GM12878 (cell line): ENCODE results near the gene ETV6. TPM values are rescaled to one million over a fixed set of nuclear protein-coding genes. Genes with fewer than 3 reads are reported as not detected.

Experiments
- FOXM1 ChIP-seq: IDR thresholded peaks from 2 replicates; pipeline ENCODE4 v1.6.1; 2012; ENCODE audit warnings: low read depth, mild to moderate bottlenecking, inconsistent platforms, low read length, moderate library complexity
- HDAC6 ChIP-seq: fragments of 200-600 bp; sonication (generic); IDR thresholded peaks from one replicate; pipeline ENCODE4 v1.8.0; 2017; ENCODE audit warnings: antibody characterized with exemption; ENCODE audit not compliant: unreplicated experiment
- MEF2B ChIP-seq: fragments of 450-650 bp; IDR thresholded peaks from 2 replicates; pipeline ENCODE4 v1.6.1; 2018; ENCODE audit warnings: mild to moderate bottlenecking, moderate library complexity; ENCODE audit not compliant: partially characterized antibody, poor library complexity, severe bottlenecking
- NR2C2 ChIP-seq: IDR thresholded peaks from 2 replicates; pipeline ENCODE4 v1.6.1; 2011; ENCODE audit warnings: borderline replicate concordance, low read depth; ENCODE audit not compliant: control insufficient read depth, insufficient read length
- ZNF274 ChIP-seq: IDR thresholded peaks from one replicate; pipeline ENCODE4 v1.8.0; 2011; ENCODE audit not compliant: insufficient read length, insufficient read depth
- polyA plus RNA-seq, 11 experiments: library from polyadenylated mRNA; depleted of rRNA in 4 of 11; unstranded in 6 of 11; stranded (reverse) in 5 of 11; fragments of >200 nt; fragmentation: Nextera tagmentation in 4 of 11; fragmentation: Illumina TruSeq in 1 of 11; extraction: Ambion mirVana in 4 of 11; extraction: Trizol in 1 of 11; gene quantifications; 1 replicate in 1 of 11; 2 replicates in 10 of 11; pipeline versions ENCODE4 v1.2.1 to v1.2.3, GENCODE V29; 2011 to 2016; ENCODE audit warnings: inconsistent platforms in 2 of 11, missing spikeins in 2 of 11, low read depth in 1 of 11
- total RNA-seq, 4 experiments: library from RNA; depleted of rRNA in 3 of 4; stranded (reverse); fragments of >200 nt in 3 of 4; fragmentation: Illumina TruSeq in 1 of 4; extraction: Trizol in 1 of 4; gene quantifications; 2 replicates each; pipeline versions ENCODE4 v1.2.1 to v1.2.3, GENCODE V29; 2013 to 2021
- TF ChIP-seq, protein P1 (sequence below): IDR thresholded peaks from 2 replicates; pipeline ENCODE4 v1.6.1; 2012; ENCODE audit warnings: improper control_type of control experiment, low read depth, low read length; ENCODE audit not compliant: insufficient replicate concordance

ETV6 gene
- total and polyA plus RNA-seq, 10 of the 15 experiments (the other 5 are each of a cell fraction or from before 2014, with no cell fraction given) = 6.6 to 74.8 (median 24.6) TPM

DNA sequence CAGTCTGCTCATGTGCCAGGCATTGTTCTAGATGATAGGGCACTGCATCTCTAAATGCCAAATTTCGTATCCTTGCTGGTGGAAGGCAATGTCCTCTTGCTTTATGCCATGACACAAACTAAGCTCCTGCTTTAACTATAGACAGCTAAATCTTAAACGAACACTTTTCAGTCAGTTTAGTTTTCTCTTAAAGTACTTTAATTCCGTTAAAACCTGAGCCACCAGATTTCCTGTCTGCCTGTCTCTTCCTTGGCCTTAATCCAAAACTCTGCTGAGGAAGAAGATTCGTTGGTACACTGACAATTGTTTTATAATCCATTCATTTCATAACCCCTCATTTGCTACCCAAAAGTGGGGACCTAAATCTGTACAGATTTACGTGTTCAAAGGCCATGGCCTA is 226.8 kb downstream of the ETV6 start (continued):
- TF ChIP-seq, protein P1, sequence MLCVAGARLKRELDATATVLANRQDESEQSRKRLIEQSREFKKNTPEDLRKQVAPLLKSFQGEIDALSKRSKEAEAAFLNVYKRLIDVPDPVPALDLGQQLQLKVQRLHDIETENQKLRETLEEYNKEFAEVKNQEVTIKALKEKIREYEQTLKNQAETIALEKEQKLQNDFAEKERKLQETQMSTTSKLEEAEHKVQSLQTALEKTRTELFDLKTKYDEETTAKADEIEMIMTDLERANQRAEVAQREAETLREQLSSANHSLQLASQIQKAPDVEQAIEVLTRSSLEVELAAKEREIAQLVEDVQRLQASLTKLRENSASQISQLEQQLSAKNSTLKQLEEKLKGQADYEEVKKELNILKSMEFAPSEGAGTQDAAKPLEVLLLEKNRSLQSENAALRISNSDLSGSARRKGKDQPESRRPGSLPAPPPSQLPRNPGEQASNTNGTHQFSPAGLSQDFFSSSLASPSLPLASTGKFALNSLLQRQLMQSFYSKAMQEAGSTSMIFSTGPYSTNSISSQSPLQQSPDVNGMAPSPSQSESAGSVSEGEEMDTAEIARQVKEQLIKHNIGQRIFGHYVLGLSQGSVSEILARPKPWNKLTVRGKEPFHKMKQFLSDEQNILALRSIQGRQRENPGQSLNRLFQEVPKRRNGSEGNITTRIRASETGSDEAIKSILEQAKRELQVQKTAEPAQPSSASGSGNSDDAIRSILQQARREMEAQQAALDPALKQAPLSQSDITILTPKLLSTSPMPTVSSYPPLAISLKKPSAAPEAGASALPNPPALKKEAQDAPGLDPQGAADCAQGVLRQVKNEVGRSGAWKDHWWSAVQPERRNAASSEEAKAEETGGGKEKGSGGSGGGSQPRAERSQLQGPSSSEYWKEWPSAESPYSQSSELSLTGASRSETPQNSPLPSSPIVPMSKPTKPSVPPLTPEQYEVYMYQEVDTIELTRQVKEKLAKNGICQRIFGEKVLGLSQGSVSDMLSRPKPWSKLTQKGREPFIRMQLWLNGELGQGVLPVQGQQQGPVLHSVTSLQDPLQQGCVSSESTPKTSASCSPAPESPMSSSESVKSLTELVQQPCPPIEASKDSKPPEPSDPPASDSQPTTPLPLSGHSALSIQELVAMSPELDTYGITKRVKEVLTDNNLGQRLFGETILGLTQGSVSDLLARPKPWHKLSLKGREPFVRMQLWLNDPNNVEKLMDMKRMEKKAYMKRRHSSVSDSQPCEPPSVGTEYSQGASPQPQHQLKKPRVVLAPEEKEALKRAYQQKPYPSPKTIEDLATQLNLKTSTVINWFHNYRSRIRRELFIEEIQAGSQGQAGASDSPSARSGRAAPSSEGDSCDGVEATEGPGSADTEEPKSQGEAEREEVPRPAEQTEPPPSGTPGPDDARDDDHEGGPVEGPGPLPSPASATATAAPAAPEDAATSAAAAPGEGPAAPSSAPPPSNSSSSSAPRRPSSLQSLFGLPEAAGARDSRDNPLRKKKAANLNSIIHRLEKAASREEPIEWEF = no peak
- TF ChIP-seq MEF2B (no peak), FOXM1 (no peak), HDAC6 (no peak), ZNF274 (no peak), NR2C2 (no peak)
